OCI-LY1 (cell line): ENCODE data around the gene SWAP70.

Source experiments
- H2AFZ ChIP-seq: fragments of 200-600 bp; sonication (generic), shearing (Covaris generic); 2 replicates; pipeline ENCODE4 v1.6.0; 2014; ENCODE audit warnings: antibody characterized with exemption, mild to moderate bottlenecking, low read length
- H3F3A ChIP-seq: fragments of 200-600 bp; sonication (generic), shearing (Covaris generic); 2 replicates; pipeline ENCODE4 v1.6.0; 2014; ENCODE audit warnings: mild to moderate bottlenecking, antibody characterized with exemption, low read length, moderate library complexity; ENCODE audit not compliant: insufficient read depth
- H3K27ac ChIP-seq: fragments of 200-600 bp; sonication (generic); 2 replicates; pipeline ENCODE4 v1.5.1; 2014; ENCODE audit warnings: low read length, mixed run types, mild to moderate bottlenecking, low read depth; ENCODE audit not compliant: poor library complexity, severe bottlenecking
- H3K27me3 ChIP-seq: fragments of 200-600 bp; sonication (generic); 2 replicates; pipeline ENCODE4 v1.6.0; 2014; ENCODE audit warnings: antibody characterized with exemption, mild to moderate bottlenecking, low read length, moderate library complexity; ENCODE audit not compliant: insufficient read depth
- H3K36me3 ChIP-seq: fragments of 200-600 bp; sonication (generic); 2 replicates; pipeline ENCODE4 v1.6.1; 2014; ENCODE audit warnings: mild to moderate bottlenecking, antibody characterized with exemption, low read length, moderate library complexity, mixed read lengths; ENCODE audit not compliant: insufficient read depth
- H3K4me1 ChIP-seq: fragments of 200-600 bp; sonication (generic); 2 replicates; pipeline ENCODE4 v1.5.1; 2014; ENCODE audit warnings: mild to moderate bottlenecking, low read length, moderate library complexity; ENCODE audit not compliant: insufficient read depth, severe bottlenecking
- H3K4me2 ChIP-seq: fragments of 200-600 bp; sonication (generic), shearing (Covaris generic); 2 replicates; pipeline ENCODE4 v1.6.1; 2014; ENCODE audit warnings: low read length
- H3K4me3 ChIP-seq: fragments of 200-600 bp; sonication (generic); 2 replicates; pipeline ENCODE4 v1.5.1; 2014; ENCODE audit warnings: low read length, low read depth, mild to moderate bottlenecking, mixed read lengths; ENCODE audit not compliant: poor library complexity, severe bottlenecking
- H3K79me2 ChIP-seq: fragments of 200-600 bp; shearing (Covaris generic); 2 replicates; pipeline ENCODE4 v1.6.1; 2016; ENCODE audit warnings: mixed run types, low read length, mixed read lengths; ENCODE audit not compliant: insufficient read depth
- H3K9ac ChIP-seq: fragments of 200-600 bp; sonication (generic), shearing (Covaris generic); 2 replicates; pipeline ENCODE4 v1.6.1; 2014; ENCODE audit warnings: mild to moderate bottlenecking, low read length, mixed read lengths
- H3K9me2 ChIP-seq: fragments of 200-600 bp; sonication (generic), shearing (Covaris generic); 2 replicates; pipeline ENCODE4 v1.6.1; 2014; ENCODE audit warnings: low read depth, mild to moderate bottlenecking, low read length, mixed read lengths
- H3K9me3 ChIP-seq: fragments of 200-600 bp; shearing (Covaris generic); 2 replicates; pipeline ENCODE4 v1.6.1; 2014; ENCODE audit warnings: low read length, mixed read lengths
- H4K20me1 ChIP-seq: fragments of 200-600 bp; sonication (generic), shearing (Covaris generic); 2 replicates; pipeline ENCODE4 v1.6.0; 2016; ENCODE audit warnings: mild to moderate bottlenecking, low read length; ENCODE audit not compliant: insufficient read depth
- EZH2 ChIP-seq: fragments of 200-600 bp; sonication (generic), shearing (Covaris generic); IDR thresholded peaks from 2 replicates; pipeline ENCODE4 v1.8.0; 2017; ENCODE audit warnings: borderline replicate concordance, mixed run types, mild to moderate bottlenecking, antibody characterized with exemption, low read length, moderate library complexity, mixed read lengths
- TF ChIP-seq, protein P1 (sequence below): fragments of 200-600 bp; sonication (generic), shearing (Covaris generic); IDR thresholded peaks from 2 replicates; pipeline ENCODE4 v1.5.1; 2017; ENCODE audit warnings: mild to moderate bottlenecking, antibody characterized with exemption, low read length, moderate library complexity, mixed read lengths

Gene SWAP70

DNA sequence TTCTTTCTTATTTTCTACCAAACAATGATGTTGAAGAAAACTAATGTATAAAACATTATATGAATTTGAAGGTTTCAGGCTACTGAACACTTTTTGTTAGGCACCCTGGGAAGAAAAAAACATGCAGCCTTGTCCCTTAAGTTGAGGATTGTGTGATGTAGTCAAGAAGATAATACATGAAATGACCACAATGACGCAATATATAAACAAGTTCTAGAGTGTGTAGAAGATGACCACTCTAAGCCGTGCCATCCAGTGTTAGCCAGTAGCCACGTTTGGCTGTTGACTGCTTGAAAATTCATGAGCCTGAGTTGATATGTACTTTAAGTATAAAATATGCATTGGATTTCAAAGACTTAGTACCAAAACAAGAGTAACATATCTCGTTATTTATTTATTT is 16.2 kb downstream of the SWAP70 start:
- H3K4me3 ChIP-seq, result no peak overlapping the region
- peak overlapping the region; percentile 91 for H3K27ac ChIP-seq
- H4K20me1 ChIP-seq, result no peaks in the 10 kb centered on the region
- H3K4me1 ChIP-seq, result peaks cover 96% of the 10 kb centered on the region
- no peak for TF ChIP-seq EZH2
- TF ChIP-seq, protein P1, sequence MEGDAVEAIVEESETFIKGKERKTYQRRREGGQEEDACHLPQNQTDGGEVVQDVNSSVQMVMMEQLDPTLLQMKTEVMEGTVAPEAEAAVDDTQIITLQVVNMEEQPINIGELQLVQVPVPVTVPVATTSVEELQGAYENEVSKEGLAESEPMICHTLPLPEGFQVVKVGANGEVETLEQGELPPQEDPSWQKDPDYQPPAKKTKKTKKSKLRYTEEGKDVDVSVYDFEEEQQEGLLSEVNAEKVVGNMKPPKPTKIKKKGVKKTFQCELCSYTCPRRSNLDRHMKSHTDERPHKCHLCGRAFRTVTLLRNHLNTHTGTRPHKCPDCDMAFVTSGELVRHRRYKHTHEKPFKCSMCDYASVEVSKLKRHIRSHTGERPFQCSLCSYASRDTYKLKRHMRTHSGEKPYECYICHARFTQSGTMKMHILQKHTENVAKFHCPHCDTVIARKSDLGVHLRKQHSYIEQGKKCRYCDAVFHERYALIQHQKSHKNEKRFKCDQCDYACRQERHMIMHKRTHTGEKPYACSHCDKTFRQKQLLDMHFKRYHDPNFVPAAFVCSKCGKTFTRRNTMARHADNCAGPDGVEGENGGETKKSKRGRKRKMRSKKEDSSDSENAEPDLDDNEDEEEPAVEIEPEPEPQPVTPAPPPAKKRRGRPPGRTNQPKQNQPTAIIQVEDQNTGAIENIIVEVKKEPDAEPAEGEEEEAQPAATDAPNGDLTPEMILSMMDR, result no peak
- no peak overlapping the region for H2AFZ ChIP-seq
- H3K9me3 ChIP-seq, result no peaks in the 10 kb centered on the region
- no peaks in the 10 kb centered on the region for H3K27me3 ChIP-seq
- no peak overlapping the region for H3K9ac ChIP-seq
- H3K9me2 ChIP-seq, result no peaks in the 10 kb centered on the region
- peak overlapping the region; percentile 7; the same call in 1 of the 2 replicates for H3K4me2 ChIP-seq
- H3F3A ChIP-seq, result no peaks in the 10 kb centered on the region; the same call in none of the 2 replicates
- H3K79me2 ChIP-seq, result peaks cover 100% of the 10 kb centered on the region
- H3K36me3 ChIP-seq, result peaks cover 46% of the 10 kb centered on the region

DNA sequence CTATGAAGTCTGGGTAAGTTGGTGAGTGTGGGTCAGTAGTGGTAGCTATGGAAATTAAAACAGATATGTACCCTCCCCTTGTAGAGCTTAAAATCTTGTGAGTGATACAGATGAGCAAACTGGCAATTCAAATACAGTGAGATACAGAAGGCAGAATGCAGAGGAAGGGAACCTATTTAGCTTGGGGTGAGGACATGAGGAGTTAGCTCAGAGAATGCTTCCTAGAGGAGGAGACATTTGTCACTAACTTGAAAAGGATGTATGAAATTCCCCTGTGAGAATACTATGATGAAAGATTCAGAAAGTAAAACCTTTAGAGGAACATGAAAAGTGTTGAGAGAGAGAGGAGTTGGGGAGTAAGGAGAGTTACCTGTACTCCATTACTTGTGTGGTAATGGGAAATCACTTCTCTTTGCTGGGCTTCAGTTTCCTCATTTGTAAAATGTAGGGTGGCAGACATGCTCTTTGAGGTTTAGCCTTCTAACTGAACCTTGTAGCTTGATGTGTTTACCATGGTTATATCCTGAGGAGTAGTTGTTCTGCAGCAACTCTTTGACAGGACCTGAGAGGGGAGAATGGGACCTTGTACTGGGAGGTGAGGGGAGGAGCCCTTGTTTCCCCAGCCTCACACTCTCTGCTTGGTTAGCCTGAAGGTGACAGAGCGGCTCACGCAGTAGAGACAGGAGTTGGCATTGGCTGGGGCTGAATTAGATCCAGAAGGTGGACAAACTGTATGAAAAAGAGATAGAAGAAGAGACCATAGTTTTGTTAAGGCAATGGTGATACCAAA is 17.9 kb downstream of the SWAP70 start:
- H3K27me3 ChIP-seq, result no peaks in the 10 kb centered on the region
- no peaks in the 10 kb centered on the region; the same call in 1 of the 2 replicates for H3F3A ChIP-seq
- no peaks in the 10 kb centered on the region for H3K9me2 ChIP-seq
- peaks cover 52% of the 10 kb centered on the region for H3K36me3 ChIP-seq
- peak overlapping the region; percentile 91 for H3K27ac ChIP-seq
- H3K4me2 ChIP-seq, result peak overlapping the region; percentile 64
- H3K4me3 ChIP-seq, result peak overlapping the region; percentile 44
- peaks cover 93% of the 10 kb centered on the region for H3K4me1 ChIP-seq
- H2AFZ ChIP-seq, result no peak overlapping the region
- peak overlapping the region; percentile 56 for H3K9ac ChIP-seq
- H3K79me2 ChIP-seq, result peaks cover 99% of the 10 kb centered on the region
- no peaks in the 10 kb centered on the region for H4K20me1 ChIP-seq
- TF ChIP-seq, protein P1, result no peak
- TF ChIP-seq EZH2, result no peak
- H3K9me3 ChIP-seq, result no peaks in the 10 kb centered on the region

DNA sequence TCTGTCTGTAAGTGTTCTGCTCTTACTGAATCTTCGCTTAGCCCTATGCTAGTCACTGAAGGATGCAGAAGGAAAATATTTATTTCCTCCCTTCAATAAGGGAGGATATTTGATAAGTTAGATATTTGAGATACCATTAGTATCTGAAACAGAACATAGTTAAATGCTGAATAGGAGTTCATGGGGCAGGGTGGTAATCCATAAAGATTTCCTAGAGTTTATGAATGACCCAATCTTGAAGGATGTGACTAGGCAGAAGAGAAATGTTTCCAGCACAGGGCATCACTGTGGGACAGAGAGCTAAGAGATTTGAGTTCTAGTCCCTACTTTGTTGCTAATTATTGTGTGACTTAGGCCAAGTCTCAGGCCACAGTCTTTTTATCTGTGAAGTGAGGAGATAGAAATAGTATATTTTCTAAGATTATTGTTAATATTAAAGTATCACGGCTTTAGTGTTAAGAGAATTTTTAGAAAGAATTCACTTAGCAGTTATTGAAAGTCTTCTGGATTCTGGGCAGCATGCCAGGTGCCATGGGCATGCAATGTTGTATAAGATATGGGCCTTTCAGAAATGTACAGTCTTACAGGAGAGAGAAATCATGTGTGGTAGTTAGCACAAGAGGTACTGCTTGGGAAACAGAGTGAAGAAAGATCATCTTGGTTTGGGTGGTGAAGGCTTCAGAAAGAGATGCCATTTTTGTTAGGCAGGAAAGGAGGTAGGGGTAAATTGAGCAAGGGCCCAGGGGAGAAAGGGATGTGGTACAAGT is 24.0 kb downstream of the SWAP70 start:
- Histone ChIP-seq H2AFZ (no peak overlapping the region), H3K79me2 (peaks cover 99% of the 10 kb centered on the region), H3K9ac (peak overlapping the region; percentile 58; the same call in 1 of the 2 replicates), H3K4me2 (peak overlapping the region; percentile 62), H3K4me1 (peaks cover 96% of the 10 kb centered on the region), H3K9me3 (no peaks in the 10 kb centered on the region), H4K20me1 (no peaks in the 10 kb centered on the region), H3K27ac (peak overlapping the region; percentile 91), H3K27me3 (no peaks in the 10 kb centered on the region), H3K36me3 (peaks cover 40% of the 10 kb centered on the region; the same call in 1 of the 2 replicates), H3K4me3 (peak overlapping the region; percentile 38), H3K9me2 (no peaks in the 10 kb centered on the region), H3F3A (0 out of 2 replicates have a peak, but pooled peaks cover 3% of the 10 kb centered on the region)
- TF ChIP-seq, protein P1, result no peak
- TF ChIP-seq EZH2, result no peak
